ENCODE measurements around the gene PRR30. TPM values are rescaled to one million over a fixed set of nuclear protein-coding genes. Genes with fewer than 3 reads are reported as not detected.
A peak's percentile ranks its signal among the peaks of the same experiment; 100 is the strongest.

Gene PRR30
- total RNA-seq, 1 donor from 2014 or later, result not detected

DNA sequence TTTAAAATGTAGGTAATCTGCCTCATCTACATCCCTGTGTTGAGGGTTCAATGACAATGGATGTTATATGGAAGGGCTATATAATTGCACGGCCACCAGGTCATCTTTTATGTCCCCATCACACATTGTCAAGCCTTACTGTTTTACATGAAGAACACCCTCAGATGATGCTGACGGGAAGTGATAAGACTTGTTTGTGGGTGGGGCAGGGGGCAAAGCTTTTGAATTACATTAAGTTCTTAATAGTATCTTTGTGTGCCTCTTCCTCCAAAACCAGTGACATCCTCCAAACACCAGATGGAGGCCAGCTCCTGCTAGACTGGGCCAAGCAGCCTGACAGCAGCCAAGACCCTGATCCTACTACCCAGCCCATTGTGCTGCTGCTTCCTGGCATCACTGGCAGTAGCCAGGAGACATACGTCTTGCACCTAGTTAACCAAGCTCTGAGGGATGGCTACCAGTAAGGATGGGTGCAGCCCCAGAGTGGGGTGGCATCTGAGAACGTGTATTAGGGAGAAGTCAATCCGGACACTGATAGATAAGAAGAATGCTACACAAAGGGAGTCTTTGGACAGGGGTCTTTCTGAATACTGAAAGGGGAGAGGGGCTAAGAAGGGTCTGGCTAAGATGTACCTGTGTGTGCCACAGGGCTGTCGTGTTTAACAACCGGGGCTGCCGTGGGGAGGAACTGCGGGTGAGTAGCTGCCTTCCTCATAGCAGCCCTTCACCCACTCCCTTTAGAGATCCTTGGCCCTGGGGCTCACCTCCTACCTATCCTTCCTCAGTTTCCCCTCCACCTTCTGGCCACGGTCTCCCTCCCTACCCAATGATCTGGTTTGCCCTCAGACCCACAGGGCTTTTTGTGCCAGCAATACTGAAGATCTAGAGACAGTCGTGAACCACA lies 10.3 kb downstream of the PRR30 start:
- Histone ChIP-seq H3K36me3 (ENCODE audit: control insufficient read depth, insufficient read depth, low read length) (peaks cover 4% of the 10 kb centered on the region), H3K27me3 (ENCODE audit: control insufficient read depth, insufficient read depth, low read length) (peaks cover under 1% of the 10 kb centered on the region), H3K4me3 (ENCODE audit: low read depth, low read length) (no peak overlapping the region)
- no peak for DNase-seq (ENCODE audit: low read depth)
- TF ChIP-seq, protein P1, sequence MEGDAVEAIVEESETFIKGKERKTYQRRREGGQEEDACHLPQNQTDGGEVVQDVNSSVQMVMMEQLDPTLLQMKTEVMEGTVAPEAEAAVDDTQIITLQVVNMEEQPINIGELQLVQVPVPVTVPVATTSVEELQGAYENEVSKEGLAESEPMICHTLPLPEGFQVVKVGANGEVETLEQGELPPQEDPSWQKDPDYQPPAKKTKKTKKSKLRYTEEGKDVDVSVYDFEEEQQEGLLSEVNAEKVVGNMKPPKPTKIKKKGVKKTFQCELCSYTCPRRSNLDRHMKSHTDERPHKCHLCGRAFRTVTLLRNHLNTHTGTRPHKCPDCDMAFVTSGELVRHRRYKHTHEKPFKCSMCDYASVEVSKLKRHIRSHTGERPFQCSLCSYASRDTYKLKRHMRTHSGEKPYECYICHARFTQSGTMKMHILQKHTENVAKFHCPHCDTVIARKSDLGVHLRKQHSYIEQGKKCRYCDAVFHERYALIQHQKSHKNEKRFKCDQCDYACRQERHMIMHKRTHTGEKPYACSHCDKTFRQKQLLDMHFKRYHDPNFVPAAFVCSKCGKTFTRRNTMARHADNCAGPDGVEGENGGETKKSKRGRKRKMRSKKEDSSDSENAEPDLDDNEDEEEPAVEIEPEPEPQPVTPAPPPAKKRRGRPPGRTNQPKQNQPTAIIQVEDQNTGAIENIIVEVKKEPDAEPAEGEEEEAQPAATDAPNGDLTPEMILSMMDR (IDR thresholded peaks at IDR 0.05; ENCODE audit: insufficient read depth, low read length, poor library complexity, severe bottlenecking), result no peak

DNA sequence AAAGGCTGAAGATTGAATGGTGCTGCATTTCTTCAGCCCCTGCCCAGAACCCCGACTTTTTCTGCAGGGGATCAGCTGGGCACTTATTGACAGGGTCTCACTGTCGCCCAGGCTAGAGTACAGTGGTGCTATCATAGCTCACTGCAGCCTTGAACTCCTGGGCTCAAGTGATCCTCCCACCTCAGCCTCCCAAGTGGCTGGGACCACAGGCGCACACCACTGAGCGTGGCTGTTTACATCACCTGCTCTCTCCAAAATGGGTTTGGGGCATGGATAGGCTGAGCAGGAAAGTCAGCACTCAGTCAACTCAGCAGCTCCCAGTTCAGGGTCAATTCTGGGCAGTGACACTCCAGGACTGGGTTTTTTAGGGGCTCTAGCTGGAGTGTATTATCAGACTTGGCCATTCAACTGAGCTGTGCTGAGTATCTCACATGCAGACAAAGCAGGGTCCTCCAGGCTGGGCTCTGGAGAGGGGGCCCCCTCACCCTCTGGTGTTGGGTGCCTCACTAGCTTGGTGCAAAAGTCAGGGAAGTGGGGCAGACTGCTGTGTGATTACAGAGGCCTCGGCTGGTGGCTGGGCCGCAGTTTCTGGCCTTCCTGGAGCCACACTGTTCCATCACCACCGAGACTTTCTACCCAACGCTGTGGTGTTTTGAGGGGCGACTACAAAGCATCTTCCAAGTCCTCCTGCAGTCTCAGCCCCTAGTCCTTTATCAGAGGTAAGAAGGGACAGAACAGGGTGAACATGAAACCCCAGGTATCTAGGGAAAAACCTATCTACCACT lies 11.1 kb downstream of the PRR30 start:
- TF ChIP-seq, protein P1 (IDR thresholded peaks at IDR 0.05; ENCODE audit: insufficient read depth, low read length, poor library complexity, severe bottlenecking), result no peak
- Histone ChIP-seq H3K27me3 (ENCODE audit: control insufficient read depth, insufficient read depth, low read length) (peaks cover 8% of the 10 kb centered on the region), H3K4me3 (ENCODE audit: low read depth, low read length) (no peak overlapping the region), H3K36me3 (ENCODE audit: control insufficient read depth, insufficient read depth, low read length) (peaks cover 4% of the 10 kb centered on the region)
- no peak for DNase-seq (ENCODE audit: low read depth)

DNA sequence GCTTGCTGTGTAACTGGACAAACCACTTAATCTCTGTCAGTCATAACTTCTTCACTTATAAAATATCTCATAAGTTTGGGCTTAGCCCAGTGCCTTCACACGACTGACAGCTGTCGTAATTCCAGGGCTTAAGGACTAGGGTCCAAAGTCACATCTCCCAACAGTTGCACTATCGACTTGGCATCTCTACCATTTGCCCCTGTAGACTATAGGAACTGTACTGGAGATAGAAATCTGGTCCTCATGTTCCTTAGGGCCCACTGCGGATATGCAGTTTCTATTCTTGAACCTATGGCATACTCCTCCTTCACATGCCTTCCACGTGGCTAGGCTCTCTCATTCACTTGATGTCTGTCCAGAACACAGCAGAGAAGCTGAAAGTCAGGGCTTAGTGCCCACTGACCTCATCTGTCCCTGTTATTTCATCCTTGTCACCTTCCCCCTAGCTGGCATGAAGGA lies 12.9 kb downstream of the PRR30 start:
- Histone ChIP-seq H3K36me3 (ENCODE audit: control insufficient read depth, insufficient read depth, low read length) (peaks cover 2% of the 10 kb centered on the region), H3K27me3 (ENCODE audit: control insufficient read depth, insufficient read depth, low read length) (peaks cover 20% of the 10 kb centered on the region), H3K4me3 (ENCODE audit: low read depth, low read length) (no peak overlapping the region)
- TF ChIP-seq, protein P1 (IDR thresholded peaks at IDR 0.05; ENCODE audit: insufficient read depth, low read length, poor library complexity, severe bottlenecking), result no peak
- no peak for DNase-seq (ENCODE audit: low read depth)

DNA sequence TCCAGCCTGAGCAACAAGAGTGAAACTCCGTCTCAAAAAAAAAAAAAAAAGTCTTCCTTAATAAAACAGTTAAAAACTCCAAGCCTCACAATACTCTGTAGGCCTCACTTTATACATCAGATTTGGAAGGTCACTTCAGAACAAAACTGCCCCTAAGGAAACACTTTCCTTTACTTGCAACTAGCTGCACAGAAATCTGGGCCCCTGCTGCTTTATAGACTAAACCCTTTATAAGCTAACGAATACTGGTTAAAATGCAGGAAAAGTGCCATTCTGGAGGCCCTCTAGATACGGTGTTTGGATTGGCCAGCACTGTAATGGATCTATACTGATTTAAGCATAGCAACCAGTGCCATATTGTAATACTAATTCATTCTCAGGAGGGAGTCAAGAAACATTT lies 14.1 kb downstream of the PRR30 start:
- H3K27me3 ChIP-seq (ENCODE audit: control insufficient read depth, insufficient read depth, low read length), result peaks cover 20% of the 10 kb centered on the region
- H3K36me3 ChIP-seq (ENCODE audit: control insufficient read depth, insufficient read depth, low read length), result no peaks in the 10 kb centered on the region
- no peak for DNase-seq (ENCODE audit: low read depth)
- H3K4me3 ChIP-seq (ENCODE audit: low read depth, low read length), result no peak overlapping the region
- TF ChIP-seq, protein P1 (IDR thresholded peaks at IDR 0.05; ENCODE audit: insufficient read depth, low read length, poor library complexity, severe bottlenecking), result no peak

DNA sequence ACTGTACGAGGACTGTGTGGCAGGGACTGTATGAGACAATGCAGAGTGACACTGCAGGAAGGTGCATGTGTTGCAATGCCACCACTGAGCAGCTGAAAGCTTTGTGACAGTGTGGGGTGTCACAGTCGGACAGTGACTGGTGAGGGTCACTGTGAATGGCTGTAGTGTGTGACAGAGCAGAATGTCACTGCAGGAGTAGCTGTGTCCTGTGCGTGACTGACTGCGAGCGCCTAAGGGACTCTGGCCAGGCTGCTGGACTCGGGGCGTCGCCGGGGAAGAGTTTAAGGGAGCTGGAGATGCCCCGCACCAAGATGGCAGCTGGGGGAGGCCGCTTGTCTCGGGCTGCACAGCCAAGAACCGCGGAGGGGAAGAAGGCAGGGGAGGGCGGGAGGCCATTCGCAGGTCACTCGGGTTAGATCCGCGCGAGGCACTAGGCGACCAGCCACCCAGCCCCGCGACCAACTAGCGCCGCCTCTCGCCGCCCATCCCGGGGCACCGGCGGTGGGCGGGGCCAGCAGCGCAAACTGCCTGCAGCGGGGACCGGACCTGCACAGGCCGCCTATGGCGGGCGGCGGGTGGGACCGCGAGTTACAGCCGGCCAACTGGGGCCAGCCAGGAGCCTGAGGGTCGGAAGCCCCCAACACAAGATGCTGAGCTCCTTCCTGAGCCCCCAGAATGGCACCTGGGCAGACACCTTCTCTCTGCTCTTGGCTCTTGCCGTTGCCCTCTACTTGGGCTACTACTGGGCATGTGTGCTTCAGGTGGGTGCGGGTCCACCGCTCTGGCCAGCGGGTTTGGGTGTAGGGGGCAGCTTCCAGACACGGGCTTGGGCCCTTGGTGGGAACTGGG lies 15.7 kb downstream of the PRR30 start, which contains the start of gene ABHD1:
ABHD1 (plus strand) TSS at position 514 of the 849 bp plus-strand sequence; CDS start at position 648, 134 bp downstream.
- no peak for DNase-seq (ENCODE audit: low read depth)
- peaks cover 31% of the 10 kb centered on the region for H3K27me3 ChIP-seq (ENCODE audit: control insufficient read depth, insufficient read depth, low read length)
- no peaks in the 10 kb centered on the region for H3K36me3 ChIP-seq (ENCODE audit: control insufficient read depth, insufficient read depth, low read length)
- TF ChIP-seq, protein P1 (IDR thresholded peaks at IDR 0.05; ENCODE audit: insufficient read depth, low read length, poor library complexity, severe bottlenecking), result peak; percentile 4
- peak within 1 kb of the TSS; percentile 71 for H3K4me3 ChIP-seq (ENCODE audit: low read depth, low read length)

All from kidney epithelial cell (primary cell).